Omental fat pad (tissue), 4 donors: ENCODE results near the gene HMG20B. TPM values are rescaled to one million over a fixed set of nuclear protein-coding genes. Genes with fewer than 3 reads are reported as not detected.

Experiments used
- ATAC-seq: fragments of 150-250 bp; one replicate; pipeline ENCODE4 v1.9.1; 2016; ENCODE audit warnings: mild to moderate bottlenecking, moderate library complexity; ENCODE audit not compliant: low FRiP score
- DNase-seq: peaks from one replicate; pipeline ENCODE4 v3.0.0-alpha.2; 2019; ENCODE audit warnings: low spot score
- total RNA-seq, 4 donors: library from RNA; depleted of rRNA; stranded (reverse); fragments of >200 nt; gene quantifications; one replicate each; pipeline ENCODE4 v1.1.0, GENCODE V29; 2016
- TF ChIP-seq, protein P1 (sequence below), 3 donors: fragments of 450-650 bp; IDR thresholded peaks; one replicate each; pipeline ENCODE4 v1.5.1; 2016 to 2017; ENCODE audit warnings: antibody characterized with exemption in 3 of 3, mild to moderate bottlenecking in 3 of 3, moderate library complexity in 2 of 3

HMG20B gene
- total RNA-seq, 4 donors from 2014 or later: 60.4 to 95.8 (median 66.5) TPM

DNA sequence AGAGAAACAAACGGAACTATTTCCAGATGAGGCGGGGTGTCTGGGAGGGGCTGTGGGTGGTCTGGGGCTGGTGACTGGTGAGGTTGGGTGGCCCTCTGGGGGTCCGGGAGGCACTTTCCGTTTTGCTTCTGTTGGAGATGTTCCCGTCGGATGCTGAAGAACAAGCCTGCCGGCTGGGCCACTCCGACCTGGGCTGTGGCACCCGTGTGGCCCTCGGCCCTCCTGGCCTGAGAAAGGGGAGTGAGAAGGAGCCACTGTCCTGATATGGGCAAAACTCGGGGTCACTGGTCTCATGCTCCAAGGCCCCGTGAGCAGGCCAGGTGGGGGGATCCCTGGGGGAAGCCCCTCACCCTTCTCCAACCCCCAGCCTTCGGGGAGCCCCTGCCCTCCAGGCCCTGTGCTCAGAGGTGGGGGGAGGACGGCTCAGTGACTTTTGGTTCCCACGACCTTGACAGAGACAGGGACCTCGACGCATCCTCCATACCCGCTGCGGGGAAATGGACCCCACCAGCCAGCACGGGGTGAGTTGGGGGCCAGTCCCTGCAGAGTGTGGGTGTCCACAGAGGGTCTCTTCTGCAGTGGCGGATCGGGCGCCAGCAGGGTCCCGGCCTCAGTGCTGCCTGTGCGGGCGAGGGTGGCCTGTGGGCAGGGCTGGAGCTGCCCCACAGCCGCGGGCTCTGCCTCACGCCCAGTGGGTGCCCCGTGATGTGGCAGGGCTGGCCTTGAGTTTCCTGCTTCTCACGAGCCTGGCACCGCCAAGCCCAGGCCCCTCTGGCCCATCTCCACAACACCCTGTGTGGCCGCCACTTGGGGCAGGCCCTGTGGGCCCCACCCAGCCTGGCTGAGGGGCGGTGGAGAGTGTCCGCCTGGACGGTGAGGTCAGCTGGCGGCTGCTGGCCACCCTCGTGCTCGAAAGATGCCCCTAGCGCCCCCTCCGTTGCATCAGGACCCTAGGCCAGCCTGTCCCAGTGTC, 38.3 kb downstream of the HMG20B start:
- DNase-seq (no peak), ATAC-seq (no peak)
- TF ChIP-seq, protein P1, sequence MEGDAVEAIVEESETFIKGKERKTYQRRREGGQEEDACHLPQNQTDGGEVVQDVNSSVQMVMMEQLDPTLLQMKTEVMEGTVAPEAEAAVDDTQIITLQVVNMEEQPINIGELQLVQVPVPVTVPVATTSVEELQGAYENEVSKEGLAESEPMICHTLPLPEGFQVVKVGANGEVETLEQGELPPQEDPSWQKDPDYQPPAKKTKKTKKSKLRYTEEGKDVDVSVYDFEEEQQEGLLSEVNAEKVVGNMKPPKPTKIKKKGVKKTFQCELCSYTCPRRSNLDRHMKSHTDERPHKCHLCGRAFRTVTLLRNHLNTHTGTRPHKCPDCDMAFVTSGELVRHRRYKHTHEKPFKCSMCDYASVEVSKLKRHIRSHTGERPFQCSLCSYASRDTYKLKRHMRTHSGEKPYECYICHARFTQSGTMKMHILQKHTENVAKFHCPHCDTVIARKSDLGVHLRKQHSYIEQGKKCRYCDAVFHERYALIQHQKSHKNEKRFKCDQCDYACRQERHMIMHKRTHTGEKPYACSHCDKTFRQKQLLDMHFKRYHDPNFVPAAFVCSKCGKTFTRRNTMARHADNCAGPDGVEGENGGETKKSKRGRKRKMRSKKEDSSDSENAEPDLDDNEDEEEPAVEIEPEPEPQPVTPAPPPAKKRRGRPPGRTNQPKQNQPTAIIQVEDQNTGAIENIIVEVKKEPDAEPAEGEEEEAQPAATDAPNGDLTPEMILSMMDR (IDR thresholded peaks at IDR 0.05): no peak

DNA sequence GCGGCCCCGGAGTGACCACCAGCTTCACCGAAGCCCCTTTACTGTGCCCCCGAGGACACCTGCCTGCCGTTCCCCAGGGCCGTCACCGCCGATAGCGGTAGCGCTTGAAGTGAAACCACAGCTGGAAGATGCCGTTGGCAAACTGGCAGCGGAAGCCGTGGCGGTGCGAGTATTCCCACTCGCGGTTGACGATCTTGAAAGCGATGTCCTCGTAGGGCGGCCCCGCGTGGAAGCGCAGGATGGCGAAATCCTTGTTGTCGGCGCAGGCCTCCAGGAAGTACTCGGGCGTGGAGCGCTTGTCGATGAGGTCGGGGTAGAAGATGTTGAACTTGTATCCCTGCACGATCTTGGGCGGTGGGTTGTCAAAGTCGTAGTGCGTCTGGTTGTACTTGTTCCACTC, 39.1 kb downstream of the HMG20B start:
- TF ChIP-seq, protein P1 (IDR thresholded peaks at IDR 0.05): no peak
- DNase-seq: no peak
- no peak for ATAC-seq

DNA sequence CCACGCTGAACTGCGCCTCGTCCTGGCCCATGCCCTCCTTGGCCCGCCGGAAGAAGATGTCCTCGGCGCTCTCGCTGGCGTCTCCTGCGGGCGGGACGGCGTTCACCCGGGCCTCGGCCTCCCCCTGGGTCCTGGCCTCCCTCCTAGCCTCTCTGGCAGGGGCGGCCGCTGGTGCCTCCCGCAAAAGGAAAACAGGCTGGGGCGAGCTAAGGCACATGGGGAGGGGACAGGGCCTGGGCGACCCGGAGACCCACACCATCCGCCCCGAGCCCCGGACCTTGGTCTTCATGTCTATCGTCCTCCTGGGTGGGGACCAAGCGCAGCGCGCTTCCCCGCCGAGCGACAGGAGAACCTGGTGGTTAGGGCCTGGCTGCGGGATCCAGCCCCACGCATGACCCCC, 39.6 kb downstream of the HMG20B start:
- no peak for DNase-seq
- TF ChIP-seq, protein P1 (IDR thresholded peaks at IDR 0.05): no peak
- ATAC-seq: no peak

DNA sequence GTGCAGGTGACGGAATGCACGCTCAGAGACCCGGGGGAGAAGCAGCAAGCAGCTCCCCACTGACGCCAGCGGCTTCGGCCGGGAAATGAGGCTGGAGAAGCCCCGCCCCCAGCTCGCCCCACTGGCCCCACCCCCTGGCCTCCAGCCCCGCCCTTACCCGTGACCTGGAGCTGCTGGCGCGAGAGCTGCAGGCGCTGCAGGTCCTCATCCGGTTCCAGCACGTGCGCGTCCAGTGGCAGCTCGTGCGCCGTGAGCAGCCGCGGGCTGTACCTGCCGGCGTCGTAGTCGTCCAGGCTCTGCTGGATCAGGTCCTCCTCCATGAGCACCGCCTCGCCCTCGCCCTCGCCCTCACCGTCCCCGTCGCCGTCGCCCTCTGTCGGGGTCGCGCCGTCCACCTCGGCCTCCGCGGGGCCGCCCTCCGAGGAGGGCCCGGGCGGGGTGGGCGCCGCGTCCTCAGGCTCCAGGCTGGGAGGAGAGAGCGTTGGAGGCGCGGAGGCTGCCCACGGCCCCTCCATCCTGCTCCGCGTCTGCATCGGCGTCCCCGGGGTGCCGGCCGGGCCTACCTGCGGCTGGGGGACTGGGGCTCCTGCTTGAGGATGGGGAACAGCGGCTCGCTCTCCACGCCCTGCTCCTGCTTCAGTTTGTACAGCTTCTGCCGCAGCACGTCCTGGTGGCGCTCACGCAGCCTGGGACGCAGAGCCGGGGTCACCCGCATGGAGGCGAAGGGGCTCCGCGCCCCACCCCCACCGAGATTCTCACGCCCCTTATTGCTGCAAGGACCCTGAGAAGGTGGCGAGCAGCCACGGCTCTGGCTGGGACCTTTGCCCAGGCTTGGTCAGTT, 40.4 kb downstream of the HMG20B start:
- TF ChIP-seq, protein P1 (IDR thresholded peaks at IDR 0.05): no peak
- no peak for DNase-seq
- no peak for ATAC-seq

DNA sequence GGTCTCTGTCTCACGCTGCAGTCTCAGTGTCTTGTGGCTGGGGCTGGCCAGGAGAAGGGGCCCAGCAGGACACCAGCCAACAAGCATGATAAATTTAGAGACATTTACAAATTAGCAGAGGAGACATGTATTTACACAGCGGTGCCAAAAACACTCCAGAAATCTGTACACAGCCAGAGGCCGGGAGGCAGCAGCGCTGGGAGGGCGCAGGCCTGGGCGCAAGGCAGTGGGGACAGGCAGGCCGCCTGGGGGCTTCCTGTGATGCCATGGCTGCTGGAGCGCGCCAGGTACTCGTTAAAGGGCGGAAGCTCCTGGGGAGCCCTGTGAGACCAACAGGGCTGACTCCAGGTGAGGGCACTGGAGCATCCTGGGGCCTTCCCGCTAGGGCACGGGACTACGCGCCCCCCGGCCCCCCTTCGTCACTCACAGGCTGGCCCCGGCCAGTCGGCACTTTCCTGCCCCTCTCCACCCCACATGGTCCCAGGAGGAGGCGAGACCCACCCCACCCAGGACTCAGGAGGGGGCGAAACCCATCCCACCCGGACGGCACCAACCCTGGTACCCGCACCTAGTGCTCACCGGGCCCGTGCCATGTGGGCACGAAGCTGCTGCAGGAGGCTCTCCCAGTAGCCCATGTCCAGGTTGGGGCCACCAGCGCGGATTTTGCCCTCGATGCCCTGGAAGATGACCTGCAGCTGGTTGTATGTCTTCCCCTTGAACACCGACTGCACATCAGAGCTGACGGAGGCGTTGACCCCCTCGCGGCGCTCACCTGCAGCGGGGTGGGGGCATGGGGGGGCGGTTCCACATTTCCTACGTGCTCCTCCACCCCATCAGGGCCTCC, 41.3 kb downstream of the HMG20B start:
- TF ChIP-seq, protein P1 (IDR thresholded peaks at IDR 0.05): no peak
- ATAC-seq (no peak), DNase-seq (no peak)

DNA sequence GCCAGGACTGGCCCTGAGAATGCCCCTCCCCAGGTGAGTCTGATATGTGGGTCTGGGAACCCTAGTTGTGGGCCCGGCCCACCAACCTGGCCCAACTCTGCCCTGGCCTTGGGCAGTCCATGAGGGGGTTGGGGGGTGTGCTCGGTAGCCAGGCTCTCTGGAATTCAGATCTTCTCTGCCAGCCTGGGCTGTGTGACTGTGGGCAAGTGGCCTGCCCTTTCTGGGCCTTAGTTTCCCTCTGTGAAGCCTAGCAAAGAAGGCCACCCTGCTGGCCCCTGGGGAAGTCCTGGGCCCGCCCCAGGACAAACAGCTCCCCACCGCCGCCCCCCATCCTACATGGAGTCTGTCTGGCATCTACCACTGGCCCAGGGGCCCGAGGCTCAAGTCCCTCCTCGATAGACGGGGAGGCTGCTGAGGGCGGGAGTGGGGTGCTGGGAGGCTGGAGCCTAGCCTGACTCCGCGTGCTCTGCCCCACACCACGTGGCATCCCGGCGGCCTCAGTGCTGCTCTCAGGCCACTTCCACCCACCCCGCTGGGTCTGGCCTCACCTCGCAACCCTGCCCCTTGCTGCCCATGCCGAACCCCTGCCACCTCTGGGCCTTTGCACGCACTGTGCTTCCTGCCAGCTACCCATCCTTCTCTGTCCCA, 42.2 kb downstream of the HMG20B start:
- TF ChIP-seq, protein P1 (IDR thresholded peaks at IDR 0.05): no peak
- DNase-seq (no peak), ATAC-seq (no peak)
